ENCODE data around the gene LAMC3.

Gene LAMC3

GRCh38 chr9:130984521-130984920 is 24.5 kb upstream of the LAMC3 start:
- Mint-ChIP-seq H3K4me3 (no peak overlapping the region), H3K9me3 (no peaks in the 10 kb centered on the region), H3K27ac (no peak overlapping the region), H3K4me1 (ENCODE audit: low read depth) (no peaks in the 10 kb centered on the region), H3K36me3 (ENCODE audit: low read depth) (no peaks in the 10 kb centered on the region), H3K27me3 (peaks cover 3% of the 10 kb centered on the region)

GRCh38 chr9:130985029-130985428 is 23.9 kb upstream of the LAMC3 start:
- no peaks in the 10 kb centered on the region for H3K9me3 Mint-ChIP-seq
- no peak overlapping the region for H3K27ac Mint-ChIP-seq
- peaks cover 3% of the 10 kb centered on the region for H3K27me3 Mint-ChIP-seq
- H3K4me1 Mint-ChIP-seq (ENCODE audit: low read depth) = no peaks in the 10 kb centered on the region
- H3K4me3 Mint-ChIP-seq = no peak overlapping the region
- no peaks in the 10 kb centered on the region for H3K36me3 Mint-ChIP-seq (ENCODE audit: low read depth)

GRCh38 chr9:130985606-130986162 is 23.3 kb upstream of the LAMC3 start:
- Mint-ChIP-seq H3K36me3 (ENCODE audit: low read depth) (no peaks in the 10 kb centered on the region), H3K9me3 (no peaks in the 10 kb centered on the region), H3K27me3 (no peaks in the 10 kb centered on the region), H3K4me1 (ENCODE audit: low read depth) (no peaks in the 10 kb centered on the region), H3K27ac (no peak overlapping the region), H3K4me3 (no peak overlapping the region)

GRCh38 chr9:130986356-130986965 is 22.5 kb upstream of the LAMC3 start:
- Mint-ChIP-seq H3K9me3 (no peaks in the 10 kb centered on the region), H3K27me3 (no peaks in the 10 kb centered on the region), H3K4me3 (no peak overlapping the region), H3K4me1 (ENCODE audit: low read depth) (no peaks in the 10 kb centered on the region), H3K27ac (no peak overlapping the region), H3K36me3 (ENCODE audit: low read depth) (no peaks in the 10 kb centered on the region)

- H3K27me3 Mint-ChIP-seq = no peaks in the 10 kb centered on the region
- H3K27ac Mint-ChIP-seq = no peak overlapping the region
- H3K36me3 Mint-ChIP-seq (ENCODE audit: low read depth) = no peaks in the 10 kb centered on the region
- no peak overlapping the region for H3K4me3 Mint-ChIP-seq
- no peaks in the 10 kb centered on the region for H3K4me1 Mint-ChIP-seq (ENCODE audit: low read depth)
- no peaks in the 10 kb centered on the region for H3K9me3 Mint-ChIP-seq
Measured at GRCh38 chr9:130987054-130987453, 21.9 kb upstream of the LAMC3 start.

- H3K27ac Mint-ChIP-seq = no peak overlapping the region
- no peaks in the 10 kb centered on the region for H3K9me3 Mint-ChIP-seq
- H3K36me3 Mint-ChIP-seq (ENCODE audit: low read depth) = no peaks in the 10 kb centered on the region
- H3K27me3 Mint-ChIP-seq = no peaks in the 10 kb centered on the region
- no peaks in the 10 kb centered on the region for H3K4me1 Mint-ChIP-seq (ENCODE audit: low read depth)
- no peak overlapping the region for H3K4me3 Mint-ChIP-seq
Measured at GRCh38 chr9:130987738-130988399, 21.1 kb upstream of the LAMC3 start.

GRCh38 chr9:130988400-130988747 is 20.6 kb upstream of the LAMC3 start:
- H3K4me3 Mint-ChIP-seq = no peak overlapping the region
- H3K36me3 Mint-ChIP-seq (ENCODE audit: low read depth) = no peaks in the 10 kb centered on the region
- no peaks in the 10 kb centered on the region for H3K9me3 Mint-ChIP-seq
- no peaks in the 10 kb centered on the region for H3K4me1 Mint-ChIP-seq (ENCODE audit: low read depth)
- no peak overlapping the region for H3K27ac Mint-ChIP-seq
- no peaks in the 10 kb centered on the region for H3K27me3 Mint-ChIP-seq

GRCh38 chr9:130988905-130989304 is 20.1 kb upstream of the LAMC3 start:
- Mint-ChIP-seq H3K4me1 (ENCODE audit: low read depth) (no peaks in the 10 kb centered on the region), H3K9me3 (no peaks in the 10 kb centered on the region), H3K36me3 (ENCODE audit: low read depth) (no peaks in the 10 kb centered on the region), H3K27ac (no peak overlapping the region), H3K4me3 (no peak overlapping the region), H3K27me3 (no peaks in the 10 kb centered on the region)

GRCh38 chr9:130989391-130989790 is 19.6 kb upstream of the LAMC3 start:
- no peaks in the 10 kb centered on the region for H3K36me3 Mint-ChIP-seq (ENCODE audit: low read depth)

GRCh38 chr9:130989891-130990290 is 19.1 kb upstream of the LAMC3 start:
- Mint-ChIP-seq H3K4me1 (ENCODE audit: low read depth) (no peaks in the 10 kb centered on the region), H3K36me3 (ENCODE audit: low read depth) (no peaks in the 10 kb centered on the region), H3K27me3 (no peaks in the 10 kb centered on the region), H3K9me3 (no peaks in the 10 kb centered on the region), H3K4me3 (no peak overlapping the region), H3K27ac (no peak overlapping the region)

More at GRCh38 chr9:130989391-130989790, 19.6 kb upstream of the LAMC3 start:
- no peak overlapping the region for H3K4me3 Mint-ChIP-seq
- no peaks in the 10 kb centered on the region for H3K9me3 Mint-ChIP-seq
- H3K27ac Mint-ChIP-seq = no peak overlapping the region
- no peaks in the 10 kb centered on the region for H3K27me3 Mint-ChIP-seq
- no peaks in the 10 kb centered on the region for H3K4me1 Mint-ChIP-seq (ENCODE audit: low read depth)

- H3K9me3 Mint-ChIP-seq = no peaks in the 10 kb centered on the region
- H3K4me3 Mint-ChIP-seq = no peak overlapping the region
- H3K36me3 Mint-ChIP-seq (ENCODE audit: low read depth) = no peaks in the 10 kb centered on the region
- no peaks in the 10 kb centered on the region for H3K27me3 Mint-ChIP-seq
- no peak overlapping the region for H3K27ac Mint-ChIP-seq
- H3K4me1 Mint-ChIP-seq (ENCODE audit: low read depth) = no peaks in the 10 kb centered on the region
Measured at GRCh38 chr9:130990306-130990977, 18.5 kb upstream of the LAMC3 start.

GRCh38 chr9:130990978-130991777 is 17.8 kb upstream of the LAMC3 start:
- Mint-ChIP-seq H3K36me3 (ENCODE audit: low read depth) (no peaks in the 10 kb centered on the region), H3K27me3 (no peaks in the 10 kb centered on the region), H3K4me1 (ENCODE audit: low read depth) (no peaks in the 10 kb centered on the region), H3K4me3 (no peak overlapping the region), H3K27ac (no peak overlapping the region), H3K9me3 (no peaks in the 10 kb centered on the region)

- Mint-ChIP-seq H3K9me3 (no peaks in the 10 kb centered on the region), H3K4me3 (no peak overlapping the region), H3K4me1 (ENCODE audit: low read depth) (no peaks in the 10 kb centered on the region), H3K27me3 (no peaks in the 10 kb centered on the region), H3K27ac (no peak overlapping the region), H3K36me3 (ENCODE audit: low read depth) (no peaks in the 10 kb centered on the region)
Measured at GRCh38 chr9:130991778-130992681, 16.9 kb upstream of the LAMC3 start.

- Mint-ChIP-seq H3K27ac (no peak overlapping the region), H3K4me3 (no peak overlapping the region), H3K27me3 (no peaks in the 10 kb centered on the region), H3K4me1 (ENCODE audit: low read depth) (no peaks in the 10 kb centered on the region), H3K9me3 (no peaks in the 10 kb centered on the region), H3K36me3 (ENCODE audit: low read depth) (no peaks in the 10 kb centered on the region)
Measured at GRCh38 chr9:130992682-130993032, 16.3 kb upstream of the LAMC3 start.

All from stimulated activated naive CD8-positive, alpha-beta T cell treated with anti-CD3 and anti-CD28 coated beads, Interleukin-15, Interleukin-2, amounts not matched to agents 100 ng/mL and 50 ng/mL, for 24 hours (primary cell).